HUDEP-2 (cell line): ENCODE measurements around the gene DNAAF1.
"Not testable (repeated sequence)": the region's sequence is repeated elsewhere in the genome, so short reads cannot be mapped to it uniquely, and the experiment has no call there.

Experiments used
- DNase-seq, 76 experiments: peaks; one replicate each; lab custom pipeline; 2025; ENCODE audit not compliant: unreplicated experiment in 76 of 76; lab: John Stamatoyannopoulos, UW

Gene DNAAF1

DNA sequence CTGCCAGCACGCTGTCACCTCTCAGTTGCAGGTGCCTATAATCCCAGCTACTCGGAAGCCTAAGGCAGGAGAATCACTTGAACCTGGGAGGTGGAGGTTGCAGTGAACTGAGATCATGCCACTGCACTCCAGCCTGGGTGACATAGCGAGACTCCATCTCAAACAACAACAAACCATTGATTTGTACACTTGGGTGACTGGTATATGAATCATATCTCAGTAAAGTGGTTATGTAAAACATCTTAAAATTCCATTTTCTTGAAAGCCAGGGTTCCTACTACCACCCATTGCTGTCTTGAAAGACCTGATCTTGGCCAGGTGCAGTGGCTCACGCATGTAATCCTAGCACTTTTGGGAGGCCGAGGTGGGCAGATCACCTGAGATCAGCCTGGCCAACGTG, 60.0 kb downstream of the DNAAF1 start:
- DNase-seq, result not testable (repeated sequence)

DNA sequence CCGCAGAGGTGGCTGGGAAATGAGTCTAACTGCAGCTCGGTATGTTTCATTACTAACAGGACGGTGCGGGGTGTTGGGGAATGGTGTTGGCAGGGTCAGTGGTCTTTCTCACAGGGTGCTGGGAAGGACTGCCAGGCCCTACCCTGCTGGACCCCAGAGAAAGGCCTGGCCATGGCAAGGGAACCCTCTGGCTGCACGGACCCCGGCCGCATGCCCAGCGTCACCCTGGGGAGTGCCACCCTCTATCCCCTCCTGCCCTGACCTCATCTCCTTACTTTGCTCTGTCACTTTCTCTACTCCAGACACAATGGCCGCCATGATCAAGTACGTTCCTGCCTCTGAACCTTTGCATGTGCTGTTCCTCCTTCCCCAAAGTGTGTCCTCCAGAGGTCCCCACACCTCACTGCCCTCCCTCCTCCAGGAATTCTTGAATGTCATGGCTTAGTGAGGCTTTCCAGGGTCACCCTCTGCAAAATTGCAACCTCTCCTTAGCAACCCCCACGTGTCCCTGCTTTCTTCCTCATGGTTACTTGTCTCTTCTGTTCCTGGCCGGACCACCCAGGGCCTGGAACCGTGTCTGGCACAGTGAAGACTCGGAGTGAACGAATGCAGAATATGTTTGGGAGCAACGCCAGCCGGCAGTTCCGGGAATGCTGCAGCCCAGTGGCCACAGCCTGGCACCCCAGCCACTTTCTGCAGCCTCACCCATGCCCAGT, 61.0 kb downstream of the DNAAF1 start:
- no peak for DNase-seq

DNA sequence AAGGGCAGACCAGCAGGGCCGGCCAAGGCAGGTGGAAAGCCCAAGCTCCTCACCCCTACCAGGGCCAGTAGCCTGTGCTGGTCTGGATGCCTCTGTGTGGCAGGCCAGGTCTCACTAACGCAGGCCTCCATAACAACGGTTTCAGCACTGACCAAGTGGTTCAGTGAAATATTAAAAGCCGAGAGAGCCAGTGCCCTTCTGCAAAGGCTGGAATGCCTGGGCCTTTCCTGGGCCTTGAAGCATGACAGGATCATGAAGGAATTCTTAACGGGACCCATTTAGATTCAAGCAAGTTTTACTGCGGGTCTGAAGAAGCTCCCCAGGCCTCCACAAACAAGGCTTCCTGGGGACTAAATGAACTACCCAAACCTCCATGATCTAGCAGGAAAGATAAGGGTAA, 62.1 kb downstream of the DNAAF1 start:
- no peak for DNase-seq

DNA sequence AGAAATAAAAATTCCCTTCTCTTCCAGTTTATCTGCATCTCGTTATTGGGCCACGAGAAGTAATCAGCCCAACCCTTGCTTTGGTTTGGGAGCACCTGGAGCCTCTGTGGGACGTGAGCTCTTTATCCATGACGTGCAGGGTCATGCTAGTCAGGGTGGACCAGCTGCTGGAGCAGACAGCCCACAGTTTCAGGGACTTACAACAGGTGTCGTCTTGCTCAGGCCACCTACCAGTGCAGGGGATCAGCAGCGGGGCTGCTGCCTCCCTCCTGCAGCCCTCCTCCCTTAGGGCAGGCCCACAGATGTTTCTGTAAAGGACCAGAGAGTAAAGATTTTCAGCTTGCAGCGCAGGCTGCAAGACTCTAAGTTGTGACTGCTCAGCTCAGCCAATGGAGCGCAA, 62.8 kb downstream of the DNAAF1 start:
- no peak for DNase-seq

DNA sequence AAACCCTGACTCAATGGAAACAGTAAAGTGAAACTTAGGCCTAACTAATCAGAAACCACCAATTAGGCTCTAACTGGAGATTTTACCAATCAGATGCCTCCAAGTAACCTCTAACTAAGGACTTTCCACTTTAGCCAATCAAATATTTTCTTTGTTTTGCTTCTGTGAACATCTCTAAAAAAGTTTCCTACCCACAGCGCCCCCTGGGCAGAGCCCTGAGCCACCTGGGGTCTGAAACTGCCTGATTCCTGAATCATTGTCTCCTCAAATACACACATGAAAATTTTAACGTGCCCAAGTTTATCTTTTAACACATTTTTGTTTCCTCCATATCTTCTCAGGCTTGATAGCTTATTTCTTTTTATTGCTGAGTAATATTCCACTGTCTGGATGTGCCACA, 64.9 kb downstream of the DNAAF1 start:
- DNase-seq, result peak in 2 of 76 experiments; percentile 11 to 18

DNA sequence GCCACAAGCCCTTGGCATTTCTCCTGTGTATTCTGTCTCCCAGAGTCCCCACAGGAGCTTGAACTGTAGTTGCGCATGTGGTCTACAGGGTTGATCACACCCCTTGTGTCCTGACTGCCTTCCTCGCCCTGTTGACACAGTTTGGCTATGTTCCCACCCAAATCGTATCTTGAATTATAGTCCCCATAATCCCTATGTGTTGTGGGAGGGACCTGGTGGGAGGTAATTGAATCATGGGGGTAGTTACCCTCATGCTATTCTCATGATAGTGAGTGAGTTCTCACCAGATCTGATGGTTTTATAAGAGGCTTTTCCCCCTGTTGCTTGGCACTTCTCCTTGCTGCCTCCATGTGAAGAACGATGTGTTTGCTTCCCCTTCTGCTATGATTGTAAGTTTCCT, 67.0 kb downstream of the DNAAF1 start:
- no peak for DNase-seq

DNA sequence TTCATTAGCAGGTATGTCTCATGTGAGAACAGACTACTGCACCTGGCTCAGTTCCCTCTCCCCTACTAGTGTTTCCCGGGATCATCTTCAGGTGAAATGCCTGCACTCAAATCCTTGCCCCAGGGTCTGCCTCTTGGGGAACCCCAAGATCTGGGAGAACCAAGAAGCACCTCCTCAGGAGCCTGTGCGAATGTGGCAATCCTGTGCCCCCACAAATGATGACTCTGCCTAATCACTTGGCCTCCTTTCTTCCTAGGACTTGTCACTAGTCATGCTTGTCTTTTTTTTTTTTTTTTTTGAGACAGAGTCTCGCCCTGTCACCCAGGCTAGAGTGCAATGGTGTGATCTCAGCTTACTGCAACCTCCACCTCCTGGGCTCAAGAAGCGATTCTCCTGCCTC, 67.5 kb downstream of the DNAAF1 start:
- DNase-seq, result no peak

DNA sequence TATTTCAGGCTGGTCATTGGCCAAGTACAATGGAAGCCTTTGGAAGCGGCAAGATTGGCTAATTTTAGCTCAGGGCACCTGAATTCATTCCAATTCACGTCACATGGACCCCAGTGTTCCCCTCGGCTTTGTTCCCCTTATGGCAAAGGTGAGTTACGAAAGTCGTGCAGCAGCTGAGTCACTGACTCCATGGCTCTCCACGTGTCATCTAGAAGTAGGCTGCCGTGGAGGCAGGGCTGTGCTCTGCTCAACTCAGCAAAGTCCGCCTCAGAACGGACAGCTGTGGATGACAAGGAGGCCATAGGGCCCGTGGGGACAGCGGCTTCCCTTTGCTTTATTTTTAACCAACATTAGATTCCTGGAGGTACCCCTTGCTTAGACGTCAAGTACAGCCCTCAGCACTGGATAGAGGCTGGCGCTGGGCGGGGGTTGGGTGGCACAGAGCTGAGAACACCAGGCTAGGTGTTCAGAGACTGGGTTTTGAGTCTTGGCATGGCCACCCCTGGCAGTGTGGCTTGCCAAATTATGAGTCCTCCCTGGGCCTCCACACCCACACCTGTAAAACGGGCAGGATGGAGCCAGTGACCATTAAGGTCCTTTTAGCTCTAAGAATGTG, 69.5 kb downstream of the DNAAF1 start:
- no peak for DNase-seq

DNA sequence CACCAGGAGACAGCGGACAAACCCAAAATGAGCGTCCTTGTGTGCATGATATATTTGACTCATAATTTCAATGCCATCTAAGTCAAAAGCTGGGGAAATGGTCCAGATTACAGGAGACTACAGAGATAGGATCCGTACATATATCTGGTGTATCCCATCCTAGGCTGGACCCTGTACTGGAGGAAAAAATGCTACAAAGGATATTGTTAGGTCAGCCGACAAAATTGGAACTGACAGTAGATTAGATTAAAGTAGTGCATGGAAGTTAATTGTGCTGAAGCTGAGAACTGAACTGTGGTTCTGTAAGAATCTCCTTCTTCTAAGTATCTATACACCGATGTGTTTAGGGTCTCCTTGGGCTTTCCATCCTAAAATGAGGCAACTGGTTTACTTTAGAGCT, 70.4 kb downstream of the DNAAF1 start:
- no peak for DNase-seq

DNA sequence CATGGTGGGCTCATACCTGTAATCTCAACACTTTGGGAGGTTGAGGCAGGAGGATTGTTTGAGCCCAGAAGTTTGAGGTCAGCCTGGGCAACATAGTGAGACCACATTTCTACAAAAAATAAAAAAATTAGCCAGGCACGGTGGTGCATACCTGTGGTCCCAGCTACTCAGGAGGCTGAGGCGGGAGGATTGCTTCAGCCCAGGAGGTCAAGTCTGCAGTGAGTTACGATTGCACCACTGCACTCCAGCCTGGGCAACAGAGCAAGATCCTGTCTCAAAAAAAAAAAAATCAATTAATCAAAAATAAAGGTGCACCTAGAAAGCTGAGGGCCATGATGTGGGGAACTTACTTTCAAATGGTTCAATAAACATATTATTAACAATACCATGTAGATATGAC, 71.0 kb downstream of the DNAAF1 start:
- not testable (repeated sequence) for DNase-seq

DNA sequence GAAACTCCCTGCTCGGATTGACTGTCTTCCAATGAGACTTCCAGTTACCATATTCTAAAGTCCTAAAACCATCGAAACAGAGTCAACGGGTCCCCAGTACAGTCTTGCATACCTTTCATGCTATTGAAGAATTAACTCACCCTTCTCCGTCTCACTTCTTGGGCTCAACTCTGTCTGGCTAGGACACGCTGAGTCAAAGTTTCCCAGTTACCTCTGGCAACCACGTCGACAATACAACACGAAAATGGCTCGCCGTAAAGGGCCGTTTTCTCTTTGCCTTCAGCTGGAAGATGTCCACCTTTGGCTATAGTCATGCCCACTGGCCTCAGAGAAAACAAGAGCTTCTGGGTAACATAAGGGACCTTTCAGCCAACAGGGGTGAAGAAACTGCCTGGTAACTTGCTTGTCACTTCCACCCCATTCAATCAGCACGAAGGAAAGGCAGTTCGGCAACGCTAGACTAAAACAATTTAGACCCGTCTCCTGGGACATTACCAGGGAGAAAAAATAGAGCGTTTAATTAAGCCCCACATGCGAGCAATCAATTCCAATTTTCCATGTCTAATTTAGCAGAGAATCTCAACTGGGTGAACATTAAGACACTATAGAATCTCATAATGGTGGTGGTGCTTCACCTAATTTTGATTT, 73.2 kb downstream of the DNAAF1 start:
- DNase-seq, result no peak

DNA sequence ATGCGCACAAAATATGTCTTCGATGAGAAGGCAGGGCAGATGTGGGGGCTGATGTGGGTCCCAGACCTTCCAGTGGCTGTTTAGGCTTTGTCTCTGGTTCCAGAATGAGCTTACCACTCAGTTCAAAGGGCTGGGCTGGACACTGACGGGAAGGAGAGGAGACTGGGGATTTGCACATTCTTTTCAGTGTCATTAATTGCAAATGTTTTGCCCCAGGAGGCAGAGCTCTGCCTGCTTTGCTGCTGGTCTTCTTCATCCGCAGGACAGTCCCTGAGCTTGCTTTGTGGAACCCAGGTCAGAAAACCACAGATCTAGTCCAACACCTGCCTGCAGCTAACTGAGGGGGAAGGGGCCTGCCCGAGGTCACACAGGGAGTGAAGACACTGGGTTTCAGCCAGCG, 73.8 kb downstream of the DNAAF1 start:
- DNase-seq, result no peak

DNA sequence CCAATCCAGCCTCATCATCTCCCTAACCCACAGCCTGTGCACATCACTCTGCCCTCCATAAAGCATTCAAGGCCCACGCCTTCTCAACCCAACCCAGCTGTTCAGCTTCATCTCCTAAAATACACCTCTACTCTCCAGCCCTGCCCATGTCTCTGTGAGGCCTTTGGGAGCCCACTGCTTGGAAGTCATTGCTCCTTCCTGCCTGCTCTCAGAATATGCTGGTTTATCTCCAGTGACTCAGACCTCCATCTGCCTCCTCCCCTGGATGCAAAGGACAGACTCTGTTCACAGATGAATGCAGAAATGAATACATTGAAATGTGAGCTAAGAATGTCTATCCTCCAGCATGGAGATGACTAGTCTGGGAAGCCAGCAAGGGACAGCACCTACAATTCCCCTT, 75.7 kb downstream of the DNAAF1 start:
- DNase-seq, result no peak

DNA sequence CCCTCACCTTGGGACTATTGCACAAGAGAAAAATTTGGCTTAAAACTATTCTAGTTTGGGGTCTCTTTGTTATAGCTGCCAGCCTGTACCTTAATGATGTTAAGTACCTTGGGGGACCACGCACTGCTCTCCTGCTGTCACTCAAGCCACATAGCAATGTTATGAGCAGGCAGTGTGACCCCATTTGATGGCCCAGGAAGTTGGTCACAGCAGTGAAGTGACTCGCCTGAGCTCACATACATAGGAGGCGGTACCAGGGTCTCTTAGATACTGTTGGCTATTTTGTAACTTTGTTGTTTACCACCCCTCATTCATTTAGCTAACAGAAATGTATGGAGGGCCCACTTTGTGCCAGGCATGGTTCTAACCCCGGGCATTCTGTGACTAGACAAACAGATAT, 78.3 kb downstream of the DNAAF1 start:
- DNase-seq, result no peak

DNA sequence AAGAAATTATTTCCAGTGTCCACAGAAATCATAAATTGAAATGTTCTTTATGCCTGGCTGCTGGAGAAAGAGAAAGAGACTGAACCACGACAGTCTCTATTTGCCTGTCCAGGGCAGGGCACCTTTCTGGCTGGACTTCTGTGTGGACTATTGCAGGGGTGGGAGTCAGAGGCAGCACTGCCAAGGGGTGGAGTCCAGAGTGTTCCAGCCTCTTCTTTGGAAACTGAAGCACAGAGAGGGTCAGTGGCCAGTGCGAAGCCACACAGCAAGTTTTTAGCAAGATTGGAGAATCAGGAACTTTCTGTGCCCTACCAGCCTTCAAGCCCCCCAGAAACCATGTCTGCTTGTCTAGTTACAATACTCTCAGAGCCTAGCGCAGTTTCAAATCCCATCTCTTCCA, 79.4 kb downstream of the DNAAF1 start:
- DNase-seq, result no peak

DNA sequence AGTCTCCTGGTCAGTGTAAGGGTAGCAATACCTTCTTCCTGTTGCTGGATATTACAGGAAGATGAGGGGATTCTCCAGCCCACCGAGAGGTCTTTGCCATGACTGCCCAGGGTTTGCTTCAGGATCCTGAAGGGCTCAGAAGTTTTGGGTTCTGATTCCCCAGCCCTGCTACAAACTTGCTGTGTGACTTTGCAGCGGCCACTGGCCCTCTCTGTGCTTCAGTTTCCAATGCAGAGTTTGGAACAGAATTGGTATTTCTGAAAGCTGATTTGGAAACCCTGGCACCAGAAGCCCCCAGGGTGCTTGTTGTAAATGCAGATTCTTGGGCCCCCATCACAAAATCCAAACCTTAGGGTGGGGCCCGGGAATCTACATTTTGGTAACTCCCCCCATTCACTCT, 80.0 kb downstream of the DNAAF1 start:
- no peak for DNase-seq

DNA sequence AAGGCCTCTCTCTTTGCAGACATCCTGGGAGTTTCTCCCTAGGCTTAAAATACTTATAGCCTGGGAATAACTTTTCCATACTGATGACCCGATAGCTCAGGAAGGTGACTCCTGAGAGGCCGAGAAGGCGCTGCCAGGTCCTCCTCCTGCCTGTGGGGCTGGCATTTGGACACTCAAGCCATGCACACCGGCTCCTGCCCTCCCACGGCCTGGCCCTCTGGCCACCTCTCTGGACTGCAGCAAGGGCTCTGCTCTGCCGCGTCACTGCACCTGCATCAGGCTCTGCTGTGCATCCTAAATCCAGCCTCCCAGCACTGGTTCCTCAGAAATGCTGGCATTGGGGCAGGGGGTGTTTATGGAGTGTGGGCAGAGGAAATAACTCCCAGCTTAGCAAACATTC, 80.5 kb downstream of the DNAAF1 start:
- DNase-seq, result no peak

DNA sequence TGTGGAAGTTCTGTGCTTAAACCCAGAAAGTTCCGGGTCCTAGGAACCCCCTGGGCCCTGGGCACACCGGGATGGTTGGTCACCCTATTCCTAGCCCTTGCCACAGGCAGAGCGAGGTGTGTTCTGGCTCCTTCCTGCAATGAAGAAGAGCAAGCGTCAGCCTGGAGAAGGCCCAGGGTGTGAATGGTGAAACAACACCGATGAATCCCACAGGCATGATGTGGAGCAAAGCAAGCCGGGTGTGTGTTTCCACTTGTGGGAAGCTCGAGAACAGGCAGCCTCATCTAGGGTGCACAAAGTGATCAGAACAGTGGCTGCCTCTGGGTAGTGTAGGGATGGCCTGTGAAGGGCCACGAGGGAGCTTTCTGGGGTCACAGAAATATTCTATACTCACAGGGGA, 80.9 kb downstream of the DNAAF1 start:
- no peak for DNase-seq
